SK-N-MC (cell line): ENCODE data around the gene EHMT2.

Experiments
- EZH2 ChIP-seq: fragments of 200-600 bp; sonication (generic); IDR thresholded peaks from one replicate; pipeline ENCODE4 v1.6.1; 2017; ENCODE audit warnings: antibody characterized with exemption
- POLR2AphosphoS5 ChIP-seq: IDR thresholded peaks from 2 replicates; pipeline ENCODE4 v1.6.1; 2012; ENCODE audit warnings: mild to moderate bottlenecking, low read depth, low read length, borderline replicate concordance

DNA sequence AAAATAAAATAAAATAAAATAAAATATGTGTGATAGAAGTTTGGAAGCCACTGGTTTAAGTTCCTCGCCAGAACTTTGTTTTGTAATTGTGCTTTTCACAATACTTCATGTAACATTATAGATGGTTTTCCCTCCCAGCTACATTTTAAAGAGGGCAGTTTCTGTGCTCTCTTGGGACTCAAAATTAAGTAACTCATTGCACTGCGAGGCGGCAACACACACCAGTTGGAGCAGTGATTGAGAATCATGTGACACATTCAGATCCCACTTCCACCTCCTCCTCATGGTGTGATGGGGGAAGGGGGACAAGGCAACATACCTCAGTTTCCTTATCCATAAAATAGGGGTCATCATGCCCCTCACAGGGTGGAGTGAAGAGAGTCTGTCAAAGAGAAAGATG is 37.5 kb upstream of the EHMT2 start:
- no peak for TF ChIP-seq EZH2
- no peak for TF ChIP-seq POLR2AphosphoS5
